Thyroid gland (tissue), 4 donors: ENCODE measurements around the gene FXN.

Source experiments
- POLR2A ChIP-seq, 2 donors: fragments of 450-650 bp; IDR thresholded peaks; one replicate each; pipeline ENCODE4 v1.6.1; 2017; ENCODE audit warnings: antibody characterized with exemption in 2 of 2, mild to moderate bottlenecking in 2 of 2, moderate library complexity in 1 of 2
- TF ChIP-seq, protein P1 (sequence below), 6 experiments: fragments of 200-600 bp in 3 of 6; fragments of 450-650 bp in 3 of 6; sonication (generic) in 3 of 6; IDR thresholded peaks; one replicate each; pipeline ENCODE4 v1.5.1; 2016 to 2019; ENCODE audit warnings: antibody characterized with exemption in 6 of 6, mild to moderate bottlenecking in 2 of 6, inconsistent platforms in 1 of 6, moderate library complexity in 1 of 6

- TF ChIP-seq POLR2A (IDR thresholded peaks at IDR 0.05): no peak
- TF ChIP-seq, protein P1, sequence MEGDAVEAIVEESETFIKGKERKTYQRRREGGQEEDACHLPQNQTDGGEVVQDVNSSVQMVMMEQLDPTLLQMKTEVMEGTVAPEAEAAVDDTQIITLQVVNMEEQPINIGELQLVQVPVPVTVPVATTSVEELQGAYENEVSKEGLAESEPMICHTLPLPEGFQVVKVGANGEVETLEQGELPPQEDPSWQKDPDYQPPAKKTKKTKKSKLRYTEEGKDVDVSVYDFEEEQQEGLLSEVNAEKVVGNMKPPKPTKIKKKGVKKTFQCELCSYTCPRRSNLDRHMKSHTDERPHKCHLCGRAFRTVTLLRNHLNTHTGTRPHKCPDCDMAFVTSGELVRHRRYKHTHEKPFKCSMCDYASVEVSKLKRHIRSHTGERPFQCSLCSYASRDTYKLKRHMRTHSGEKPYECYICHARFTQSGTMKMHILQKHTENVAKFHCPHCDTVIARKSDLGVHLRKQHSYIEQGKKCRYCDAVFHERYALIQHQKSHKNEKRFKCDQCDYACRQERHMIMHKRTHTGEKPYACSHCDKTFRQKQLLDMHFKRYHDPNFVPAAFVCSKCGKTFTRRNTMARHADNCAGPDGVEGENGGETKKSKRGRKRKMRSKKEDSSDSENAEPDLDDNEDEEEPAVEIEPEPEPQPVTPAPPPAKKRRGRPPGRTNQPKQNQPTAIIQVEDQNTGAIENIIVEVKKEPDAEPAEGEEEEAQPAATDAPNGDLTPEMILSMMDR (IDR thresholded peaks at IDR 0.05): no peak
Observed at GRCh38 chr9:69062195-69062594, 26.6 kb downstream of the FXN start.
